HG03066 (cell line): ENCODE results near the gene ZNF493.
A peak's percentile ranks its signal among the peaks of the same experiment; 100 is the strongest.

ENCODE experiments used
- ATAC-seq: cut with Tn5 transposase; IDR thresholded peaks from one replicate; pipeline ENCODE4 v1.9.1; 2021; ENCODE audit warnings: low read depth; ENCODE audit not compliant: unreplicated experiment

The ZNF493 gene

GRCh38 chr19:21396893-21397572 lies at the start of gene ZNF493:
ZNF493 (plus strand) TSS chr19:21397133; CDS start chr19:21397238, 105 bp downstream.
- peak; percentile 96 for ATAC-seq

- no peak for ATAC-seq
These were observed 44.1 kb upstream of the ZNF493 start for GRCh38 chr19:21352830-21353229.

GRCh38 chr19:21358768-21359451 lies 38.0 kb upstream of the ZNF493 start, which contains the start of gene ZNF738:
ZNF738 (plus strand) TSS chr19:21359000; CDS start chr19:21359141, 141 bp downstream.
- ATAC-seq, result peak; percentile 88

- ATAC-seq, result no peak
These were observed 34.6 kb upstream of the ZNF493 start for GRCh38 chr19:21362291-21362690.

GRCh38 chr19:21383980-21384582 lies 12.9 kb upstream of the ZNF493 start:
- ATAC-seq, result no peak

GRCh38 chr19:21396121-21396520 lies 812 bp upstream of the ZNF493 start:
- no peak for ATAC-seq

- ATAC-seq, result no peak
These were observed 1.9 kb downstream of the ZNF493 start for GRCh38 chr19:21398851-21399250.

- ATAC-seq, result no peak
These were observed 5.5 kb downstream of the ZNF493 start for GRCh38 chr19:21402303-21402985.

GRCh38 chr19:21410166-21410565 lies 13.2 kb downstream of the ZNF493 start:
- no peak for ATAC-seq

- ATAC-seq, result no peak
These were observed 25.3 kb downstream of the ZNF493 start for GRCh38 chr19:21422244-21422643.

- ATAC-seq, result no peak
These were observed 26.4 kb downstream of the ZNF493 start for GRCh38 chr19:21423057-21424041.

- no peak for ATAC-seq
These were observed 33.7 kb downstream of the ZNF493 start for GRCh38 chr19:21430675-21431074.

GRCh38 chr19:21432590-21432989 lies 35.7 kb downstream of the ZNF493 start:
- ATAC-seq, result no peak

GRCh38 chr19:21434516-21434915 lies 37.6 kb downstream of the ZNF493 start:
- no peak for ATAC-seq

- ATAC-seq, result no peak
These were observed 38.1 kb downstream of the ZNF493 start for GRCh38 chr19:21434967-21435544.

- ATAC-seq, result no peak
These were observed 42.3 kb downstream of the ZNF493 start for GRCh38 chr19:21439201-21439751.

GRCh38 chr19:21440321-21440720 lies 43.4 kb downstream of the ZNF493 start:
- no peak for ATAC-seq

GRCh38 chr19:21451187-21451586 lies 54.3 kb downstream of the ZNF493 start:
- ATAC-seq, result no peak

GRCh38 chr19:21454901-21455300 lies 58.0 kb downstream of the ZNF493 start:
- ATAC-seq, result no peak
